Lower leg skin (tissue), 3 donors: ENCODE results near the gene FMO5.

Experiments
- POLR2A ChIP-seq, 2 donors: fragments of 450-650 bp; IDR thresholded peaks; one replicate each; pipeline ENCODE4 v1.6.1; 2016 to 2017; ENCODE audit warnings: antibody characterized with exemption in 2 of 2, mild to moderate bottlenecking in 1 of 2, moderate library complexity in 1 of 2
- TF ChIP-seq, protein P1 (sequence below), 3 donors: fragments of 450-650 bp; IDR thresholded peaks; one replicate each; pipeline ENCODE4 v1.5.1; 2016; ENCODE audit warnings: antibody characterized with exemption in 3 of 3, mild to moderate bottlenecking in 3 of 3, moderate library complexity in 2 of 3

DNA sequence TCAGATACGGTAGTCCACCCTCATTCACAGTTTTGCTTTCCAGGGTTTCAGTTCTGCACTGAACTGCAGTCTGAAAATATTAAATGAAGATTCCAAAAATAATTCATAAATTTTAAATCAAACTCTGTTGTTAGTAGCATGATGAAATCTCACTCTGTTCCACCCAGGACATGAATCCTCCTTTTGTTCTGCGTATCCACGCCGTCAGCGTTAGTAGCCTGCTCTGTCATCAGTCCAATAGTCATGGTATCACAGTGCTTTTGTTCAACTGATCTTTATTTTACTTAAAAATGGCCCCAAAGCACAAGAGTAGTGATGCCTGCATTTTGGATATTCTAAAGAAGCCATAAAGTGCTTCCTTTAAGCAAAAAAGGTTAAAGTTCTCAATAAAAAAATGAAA is 41.2 kb upstream of the FMO5 start:
- TF ChIP-seq, protein P1, sequence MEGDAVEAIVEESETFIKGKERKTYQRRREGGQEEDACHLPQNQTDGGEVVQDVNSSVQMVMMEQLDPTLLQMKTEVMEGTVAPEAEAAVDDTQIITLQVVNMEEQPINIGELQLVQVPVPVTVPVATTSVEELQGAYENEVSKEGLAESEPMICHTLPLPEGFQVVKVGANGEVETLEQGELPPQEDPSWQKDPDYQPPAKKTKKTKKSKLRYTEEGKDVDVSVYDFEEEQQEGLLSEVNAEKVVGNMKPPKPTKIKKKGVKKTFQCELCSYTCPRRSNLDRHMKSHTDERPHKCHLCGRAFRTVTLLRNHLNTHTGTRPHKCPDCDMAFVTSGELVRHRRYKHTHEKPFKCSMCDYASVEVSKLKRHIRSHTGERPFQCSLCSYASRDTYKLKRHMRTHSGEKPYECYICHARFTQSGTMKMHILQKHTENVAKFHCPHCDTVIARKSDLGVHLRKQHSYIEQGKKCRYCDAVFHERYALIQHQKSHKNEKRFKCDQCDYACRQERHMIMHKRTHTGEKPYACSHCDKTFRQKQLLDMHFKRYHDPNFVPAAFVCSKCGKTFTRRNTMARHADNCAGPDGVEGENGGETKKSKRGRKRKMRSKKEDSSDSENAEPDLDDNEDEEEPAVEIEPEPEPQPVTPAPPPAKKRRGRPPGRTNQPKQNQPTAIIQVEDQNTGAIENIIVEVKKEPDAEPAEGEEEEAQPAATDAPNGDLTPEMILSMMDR (IDR thresholded peaks at IDR 0.05) = no peak
- no peak for TF ChIP-seq POLR2A (IDR thresholded peaks at IDR 0.05)
